WTC11 (cell line): Measurements from ENCODE around the gene PSMD10. TPM values are rescaled to one million over a fixed set of nuclear protein-coding genes. Genes with fewer than 3 reads are reported as not detected.

Source experiments
- ATAC-seq: fragments of 200-7000 bp; cut with Tn5 transposase; 2 replicates; pipeline ENCODE4 v1.10.0; 2021; ENCODE audit warnings: mild to moderate bottlenecking, moderate library complexity
- CTCF ChIA-PET: fragments of 300-600 bp; sonication (Branson Sonifier 250); formaldehyde crosslinking; loops from one replicate; lab custom pipeline; 2021; ENCODE audit warnings: antibody characterized with exemption; lab: Charles Lee
- POLR2A ChIA-PET: fragments of 350-600 bp; sonication (Branson Sonifier 250); formaldehyde crosslinking; loops from one replicate; lab custom pipeline; 2021; ENCODE audit warnings: antibody characterized with exemption; lab: Charles Lee
- DNase-seq: peaks from one replicate; pipeline ENCODE4 v3.0.0; 2021; ENCODE audit warnings: low spot score
- H3K27ac Mint-ChIP-seq: 2 replicates; pipeline ENCODE4 v1.8.0; 2021; ENCODE audit warnings: mixed read lengths
- H3K27me3 Mint-ChIP-seq: 2 replicates; pipeline ENCODE4 v1.8.0; 2021; ENCODE audit warnings: low read depth, mild to moderate bottlenecking, moderate library complexity, mixed read lengths
- H3K36me3 Mint-ChIP-seq: 2 replicates; pipeline ENCODE4 v1.8.0; 2021; ENCODE audit warnings: mixed read lengths
- H3K4me1 Mint-ChIP-seq: 2 replicates; pipeline ENCODE4 v1.8.0; 2022; ENCODE audit warnings: mixed read lengths
- H3K4me3 Mint-ChIP-seq: 2 replicates; pipeline ENCODE4 v1.8.0; 2021; ENCODE audit warnings: mild to moderate bottlenecking, moderate library complexity, mixed read lengths
- H3K9me3 Mint-ChIP-seq: 2 replicates; pipeline ENCODE4 v1.8.0; 2021; ENCODE audit warnings: mixed read lengths
- ARID4B ChIP-seq: sonication (generic); formaldehyde crosslinking; IDR thresholded peaks from 2 replicates; pipeline ENCODE4 v1.8.0; 2023; ENCODE audit warnings: missing genetic modification reagents, mild to moderate bottlenecking, borderline replicate concordance
- FOXP1 ChIP-seq: sonication (generic); formaldehyde crosslinking; IDR thresholded peaks from 2 replicates; pipeline ENCODE4 v1.8.0; 2022; ENCODE audit warnings: missing genetic modification reagents, mild to moderate bottlenecking, moderate library complexity, borderline replicate concordance
- JAZF1 ChIP-seq: fragments of 250-450 bp; sonication (Bioruptor Pico); IDR thresholded peaks from 2 replicates; pipeline ENCODE4 v1.9.0; 2021; ENCODE audit warnings: moderate library complexity, mild to moderate bottlenecking, inconsistent platforms
- SMAD3 ChIP-seq: sonication (generic); formaldehyde crosslinking; IDR thresholded peaks from 2 replicates; pipeline ENCODE4 v1.8.0; 2022; ENCODE audit warnings: missing genetic modification reagents, mild to moderate bottlenecking, borderline replicate concordance
- SOX15 ChIP-seq: fragments of 250-450 bp; sonication (Bioruptor Pico); IDR thresholded peaks from 2 replicates; pipeline ENCODE4 v1.9.0; 2021; ENCODE audit warnings: mild to moderate bottlenecking
- TCF7 ChIP-seq: sonication (generic); formaldehyde crosslinking; IDR thresholded peaks from 2 replicates; pipeline ENCODE4 v1.8.0; 2022; ENCODE audit warnings: mild to moderate bottlenecking, low read depth, missing genetic modification reagents, moderate library complexity
- ZNF232 ChIP-seq: sonication (generic); formaldehyde crosslinking; IDR thresholded peaks from 2 replicates; pipeline ENCODE4 v1.8.0; 2022; ENCODE audit warnings: mild to moderate bottlenecking, missing genetic modification reagents
- ZNF512 ChIP-seq: sonication (generic); formaldehyde crosslinking; IDR thresholded peaks from 2 replicates; pipeline ENCODE4 v1.8.1; 2022; ENCODE audit warnings: missing genetic modification reagents, borderline replicate concordance
- total RNA-seq: library from RNA; stranded (reverse); gene quantifications from 3 replicates; pipeline ENCODE4 v1.2.3, GENCODE V29; 2021
- TF ChIP-seq, protein P1 (sequence below): fragments of 250-450 bp; sonication (Bioruptor Pico); conservative IDR thresholded peaks from 2 replicates; pipeline ENCODE4 v1.9.0; 2021; ENCODE audit warnings: mild to moderate bottlenecking
- TF ChIP-seq, protein P2 (sequence below): sonication (generic); formaldehyde crosslinking; IDR thresholded peaks from 2 replicates; pipeline ENCODE4 v1.8.1; 2022; ENCODE audit warnings: mild to moderate bottlenecking, missing genetic modification reagents, moderate library complexity, borderline replicate concordance
- TF ChIP-seq, protein P3 (sequence below): fragments of 250-450 bp; sonication (Bioruptor Pico); IDR thresholded peaks from 2 replicates; pipeline ENCODE4 v1.8.0; 2021; ENCODE audit warnings: mild to moderate bottlenecking
- TF ChIP-seq, protein P4 (sequence below): fragments of 250-450 bp; sonication (Bioruptor Pico); IDR thresholded peaks from 2 replicates; pipeline ENCODE4 v1.9.0; 2021; ENCODE audit warnings: mild to moderate bottlenecking

The PSMD10 gene
- total RNA-seq, 1 experiment from 2014 or later = 56.4 TPM

GRCh38 chrX:108105473-108105872 lies 14.1 kb upstream of the PSMD10 start (continued):
- TF ChIP-seq ZNF512 (CRISPR knock-in tag) (no peak), FOXP1 (CRISPR knock-in tag) (no peak)
- TF ChIP-seq, protein P1, sequence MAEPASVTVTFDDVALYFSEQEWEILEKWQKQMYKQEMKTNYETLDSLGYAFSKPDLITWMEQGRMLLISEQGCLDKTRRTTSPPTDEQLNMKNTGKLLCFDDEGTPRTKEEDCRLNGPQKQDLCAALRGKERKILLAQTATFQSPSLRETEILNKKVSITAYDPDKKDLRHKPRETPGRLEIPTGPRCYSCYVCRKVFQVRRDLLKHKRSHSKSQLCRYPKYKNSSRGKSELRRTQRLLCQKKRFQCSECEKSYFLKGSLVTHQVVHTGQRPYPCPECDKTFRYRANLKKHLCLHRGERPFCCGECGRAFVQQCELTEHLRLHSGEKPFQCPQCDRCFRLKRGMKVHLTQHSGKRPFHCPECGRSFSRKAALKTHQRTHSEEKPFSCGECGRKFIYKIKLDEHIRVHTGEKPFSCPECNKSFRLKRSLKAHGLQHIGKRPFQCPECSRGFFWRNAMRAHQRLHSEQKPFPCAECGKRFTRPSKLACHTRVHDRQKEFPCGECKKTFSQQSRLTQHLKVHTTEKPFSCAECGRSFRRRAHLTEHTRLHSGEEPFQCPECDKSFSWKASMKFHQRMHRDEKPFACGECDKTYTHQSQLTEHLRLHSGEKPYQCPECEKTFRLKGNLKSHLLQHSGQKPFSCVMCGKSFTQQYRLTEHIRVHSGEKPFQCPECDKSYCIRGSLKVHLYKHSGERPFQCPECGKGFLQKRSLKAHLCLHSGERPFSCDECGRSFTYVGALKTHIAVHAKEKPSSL (CRISPR knock-in tag) = no peak
- TF ChIP-seq, protein P2, sequence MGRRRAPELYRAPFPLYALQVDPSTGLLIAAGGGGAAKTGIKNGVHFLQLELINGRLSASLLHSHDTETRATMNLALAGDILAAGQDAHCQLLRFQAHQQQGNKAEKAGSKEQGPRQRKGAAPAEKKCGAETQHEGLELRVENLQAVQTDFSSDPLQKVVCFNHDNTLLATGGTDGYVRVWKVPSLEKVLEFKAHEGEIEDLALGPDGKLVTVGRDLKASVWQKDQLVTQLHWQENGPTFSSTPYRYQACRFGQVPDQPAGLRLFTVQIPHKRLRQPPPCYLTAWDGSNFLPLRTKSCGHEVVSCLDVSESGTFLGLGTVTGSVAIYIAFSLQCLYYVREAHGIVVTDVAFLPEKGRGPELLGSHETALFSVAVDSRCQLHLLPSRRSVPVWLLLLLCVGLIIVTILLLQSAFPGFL = no peak

DNA sequence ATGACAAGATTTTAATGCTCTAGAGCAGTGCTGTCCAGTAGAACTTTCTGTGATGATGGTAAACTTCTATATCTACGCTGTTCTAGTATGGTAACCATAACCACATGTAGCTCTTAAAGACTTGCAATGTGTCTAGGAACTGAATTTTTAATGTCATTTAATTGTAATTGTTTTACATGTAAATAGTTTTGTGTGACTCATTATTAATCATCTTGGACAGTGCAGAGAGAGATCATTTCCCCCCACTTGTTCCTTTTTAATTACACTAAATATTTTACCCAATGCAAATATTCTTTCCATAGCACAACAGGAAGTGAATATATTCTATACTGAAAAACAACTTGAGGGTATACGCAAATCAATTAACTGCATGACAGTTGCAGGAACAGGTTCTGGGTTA lies 6.0 kb upstream of the PSMD10 start:
- Mint-ChIP-seq H3K27me3 (peaks cover 4% of the 10 kb centered on the region), H3K27ac (no peak overlapping the region), H3K36me3 (no peaks in the 10 kb centered on the region), H3K9me3 (no peaks in the 10 kb centered on the region), H3K4me1 (no peaks in the 10 kb centered on the region), H3K4me3 (no peak overlapping the region)
- ATAC-seq = no peak
- POLR2A ChIA-PET = no interaction called here
- DNase-seq = no peak
- TF ChIP-seq, protein P3, sequence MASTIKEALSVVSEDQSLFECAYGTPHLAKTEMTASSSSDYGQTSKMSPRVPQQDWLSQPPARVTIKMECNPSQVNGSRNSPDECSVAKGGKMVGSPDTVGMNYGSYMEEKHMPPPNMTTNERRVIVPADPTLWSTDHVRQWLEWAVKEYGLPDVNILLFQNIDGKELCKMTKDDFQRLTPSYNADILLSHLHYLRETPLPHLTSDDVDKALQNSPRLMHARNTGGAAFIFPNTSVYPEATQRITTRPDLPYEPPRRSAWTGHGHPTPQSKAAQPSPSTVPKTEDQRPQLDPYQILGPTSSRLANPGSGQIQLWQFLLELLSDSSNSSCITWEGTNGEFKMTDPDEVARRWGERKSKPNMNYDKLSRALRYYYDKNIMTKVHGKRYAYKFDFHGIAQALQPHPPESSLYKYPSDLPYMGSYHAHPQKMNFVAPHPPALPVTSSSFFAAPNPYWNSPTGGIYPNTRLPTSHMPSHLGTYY (CRISPR knock-in tag) = no peak
- TF ChIP-seq SMAD3 (CRISPR knock-in tag) (no peak), TCF7 (CRISPR knock-in tag) (no peak), ZNF232 (no peak)
- CTCF ChIA-PET = no interaction called here

DNA sequence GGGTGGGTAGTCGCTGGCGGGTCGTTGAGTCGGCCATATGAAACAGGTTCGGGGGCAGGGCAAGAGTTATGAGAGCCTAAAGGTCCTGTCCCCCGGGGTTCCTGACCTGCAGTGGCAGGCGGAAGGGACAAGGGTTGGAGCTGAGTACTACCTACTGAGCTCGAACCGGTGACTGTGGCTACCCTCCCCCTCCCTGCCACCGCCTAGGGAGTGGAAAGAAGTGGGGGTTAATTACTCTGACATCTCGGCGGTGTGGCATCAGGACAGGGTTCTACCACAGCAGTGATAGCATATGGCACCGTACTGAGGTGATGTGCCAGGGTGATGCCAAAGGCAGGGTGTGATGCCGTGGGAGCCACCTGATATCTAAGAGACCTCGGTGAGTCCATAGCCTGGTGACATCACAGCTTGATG lies 543 bp upstream of the PSMD10 start:
- ChIA-PET CTCF (interaction anchor here (0.9 to 2.0 kb wide), 3 partner anchors 25 to 71 kb away, joined by 3 to 8 read pairs (median 4); no protein-coding TSS in a partner anchor), POLR2A (no interaction called here)
- ATAC-seq (peak; percentile 40), DNase-seq (no peak)
- H3K9me3 Mint-ChIP-seq = no peaks in the 10 kb centered on the region
- peaks cover 4% of the 10 kb centered on the region for H3K36me3 Mint-ChIP-seq
- H3K4me3 Mint-ChIP-seq = no peak overlapping the region
- TF ChIP-seq, protein P4, sequence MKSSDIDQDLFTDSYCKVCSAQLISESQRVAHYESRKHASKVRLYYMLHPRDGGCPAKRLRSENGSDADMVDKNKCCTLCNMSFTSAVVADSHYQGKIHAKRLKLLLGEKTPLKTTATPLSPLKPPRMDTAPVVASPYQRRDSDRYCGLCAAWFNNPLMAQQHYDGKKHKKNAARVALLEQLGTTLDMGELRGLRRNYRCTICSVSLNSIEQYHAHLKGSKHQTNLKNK (CRISPR knock-in tag) = no peak
- TF ChIP-seq ZNF512 (CRISPR knock-in tag) = no peak
- TF ChIP-seq SOX15 (CRISPR knock-in tag) = no peak
- no peak for TF ChIP-seq JAZF1 (CRISPR knock-in tag)
- TF ChIP-seq ARID4B (CRISPR knock-in tag) = no peak
- H3K4me1 Mint-ChIP-seq = no peaks in the 10 kb centered on the region
- H3K27ac Mint-ChIP-seq = no peak overlapping the region
- H3K27me3 Mint-ChIP-seq = no peaks in the 10 kb centered on the region; the same call in none of the 2 replicates
